Activated B cell treated with CpG ODN at 0.5 μM for 24 hours (primary cell): ENCODE measurements around the gene NUP214. TPM values are rescaled to one million over a fixed set of nuclear protein-coding genes. Genes with fewer than 3 reads are reported as not detected.
"Not testable (repeated sequence)": the region's sequence is repeated elsewhere in the genome, so short reads cannot be mapped to it uniquely, and the experiment has no call there.

Experiments used
- ATAC-seq: fragments of 200-7000 bp; cut with Tn5 transposase; one replicate; pipeline ENCODE4 v1.10.0; 2021; ENCODE audit warnings: low read depth, mild to moderate bottlenecking, moderate library complexity
- CTCF ChIA-PET: fragments of 350-600 bp; sonication (Branson Sonifier 250); formaldehyde crosslinking; loops from one replicate; lab custom pipeline; 2021; ENCODE audit warnings: antibody characterized with exemption; lab: Charles Lee
- POLR2A ChIA-PET: fragments of 350-600 bp; sonication (Branson Sonifier 250); formaldehyde crosslinking; loops from one replicate; lab custom pipeline; 2021; ENCODE audit warnings: antibody characterized with exemption; lab: Charles Lee
- DNase-seq: peaks from one replicate; pipeline ENCODE4 v3.0.0; 2022
- H3K27ac Mint-ChIP-seq: one replicate; pipeline ENCODE4 v1.8.0; 2020; ENCODE audit warnings: mixed read lengths
- H3K27me3 Mint-ChIP-seq: one replicate; pipeline ENCODE4 v1.8.0; 2021; ENCODE audit warnings: mixed read lengths
- H3K36me3 Mint-ChIP-seq: one replicate; pipeline ENCODE4 v1.8.0; 2021; ENCODE audit warnings: low read depth, mixed read lengths
- H3K4me1 Mint-ChIP-seq: one replicate; pipeline ENCODE4 v1.8.0; 2021; ENCODE audit warnings: mixed read lengths
- H3K4me3 Mint-ChIP-seq: one replicate; pipeline ENCODE4 v1.8.0; 2020; ENCODE audit warnings: mild to moderate bottlenecking, mixed read lengths
- H3K9me3 Mint-ChIP-seq: one replicate; pipeline ENCODE4 v1.8.0; 2020; ENCODE audit warnings: mixed read lengths
- intact Hi-C: fragments of 100-400 bp; cut with micrococcal nuclease; formaldehyde crosslinking; loops from one replicate; pipeline ENCODE4 v1.15.1; 2024
- total RNA-seq: library from RNA; stranded (reverse); gene quantifications from 2 replicates; pipeline ENCODE4 v1.2.3, GENCODE V29; 2022
- TF ChIP-seq, protein P1 (sequence below): fragments of 200-600 bp; IDR thresholded peaks from one replicate; pipeline ENCODE4 v1.8.0; 2022; ENCODE audit warnings: antibody characterized with exemption, mild to moderate bottlenecking

The NUP214 gene
- total RNA-seq, 1 donor from 2014 or later, result 90.9 TPM

DNA sequence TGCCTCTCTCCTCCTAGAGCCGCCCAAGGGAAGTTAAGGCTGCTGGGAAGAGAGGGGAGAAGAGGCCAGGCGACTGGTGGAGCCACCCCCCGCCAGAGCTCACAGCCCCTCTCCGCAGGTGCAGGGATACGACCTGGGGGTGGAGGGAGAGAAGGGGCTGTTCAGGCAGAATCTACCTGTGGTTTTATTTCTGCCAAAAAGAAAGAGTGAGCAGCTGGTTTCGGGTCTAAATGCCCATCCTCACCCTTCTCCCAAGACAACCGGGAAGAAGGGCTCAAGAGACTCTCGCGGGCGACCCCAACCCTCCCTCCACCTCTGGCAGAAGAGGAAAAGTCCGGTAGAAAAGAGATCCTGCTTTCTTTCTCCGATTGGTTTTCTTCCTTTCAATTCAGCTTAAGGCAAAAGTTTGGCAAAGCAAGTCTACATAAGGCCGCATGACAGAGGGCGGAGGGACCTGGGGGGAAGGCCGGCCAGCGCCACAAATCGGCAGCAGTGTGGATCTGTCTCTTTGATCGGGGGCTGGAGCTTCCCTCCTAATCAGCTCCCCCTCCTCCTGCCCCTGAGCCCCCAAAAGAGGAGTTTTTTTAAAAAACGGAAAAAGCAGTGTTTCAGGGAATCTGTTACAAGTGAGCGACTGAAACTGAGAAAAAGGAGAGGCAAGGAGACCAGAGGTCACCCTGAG lies 134.7 kb downstream of the NUP214 start:
- no peak for DNase-seq
- peaks cover 51% of the 10 kb centered on the region for H3K4me1 Mint-ChIP-seq
- peaks cover 35% of the 10 kb centered on the region for H3K36me3 Mint-ChIP-seq
- H3K9me3 Mint-ChIP-seq, result no peaks in the 10 kb centered on the region
- ChIA-PET CTCF (no interaction called here), POLR2A (interaction anchor here (0.5 to 14.9 kb wide), 3 partner anchors 14 to 179 kb away, joined by 7 to 593 read pairs (median 14); partner anchors contain the start of gene FAM78A)
- TF ChIP-seq, protein P1, sequence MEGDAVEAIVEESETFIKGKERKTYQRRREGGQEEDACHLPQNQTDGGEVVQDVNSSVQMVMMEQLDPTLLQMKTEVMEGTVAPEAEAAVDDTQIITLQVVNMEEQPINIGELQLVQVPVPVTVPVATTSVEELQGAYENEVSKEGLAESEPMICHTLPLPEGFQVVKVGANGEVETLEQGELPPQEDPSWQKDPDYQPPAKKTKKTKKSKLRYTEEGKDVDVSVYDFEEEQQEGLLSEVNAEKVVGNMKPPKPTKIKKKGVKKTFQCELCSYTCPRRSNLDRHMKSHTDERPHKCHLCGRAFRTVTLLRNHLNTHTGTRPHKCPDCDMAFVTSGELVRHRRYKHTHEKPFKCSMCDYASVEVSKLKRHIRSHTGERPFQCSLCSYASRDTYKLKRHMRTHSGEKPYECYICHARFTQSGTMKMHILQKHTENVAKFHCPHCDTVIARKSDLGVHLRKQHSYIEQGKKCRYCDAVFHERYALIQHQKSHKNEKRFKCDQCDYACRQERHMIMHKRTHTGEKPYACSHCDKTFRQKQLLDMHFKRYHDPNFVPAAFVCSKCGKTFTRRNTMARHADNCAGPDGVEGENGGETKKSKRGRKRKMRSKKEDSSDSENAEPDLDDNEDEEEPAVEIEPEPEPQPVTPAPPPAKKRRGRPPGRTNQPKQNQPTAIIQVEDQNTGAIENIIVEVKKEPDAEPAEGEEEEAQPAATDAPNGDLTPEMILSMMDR, result no peak
- H3K27me3 Mint-ChIP-seq, result no peaks in the 10 kb centered on the region
- H3K27ac Mint-ChIP-seq, result no peak overlapping the region
- H3K4me3 Mint-ChIP-seq, result no peak overlapping the region
- no peak for ATAC-seq
- intact Hi-C loops, result no loop called here

DNA sequence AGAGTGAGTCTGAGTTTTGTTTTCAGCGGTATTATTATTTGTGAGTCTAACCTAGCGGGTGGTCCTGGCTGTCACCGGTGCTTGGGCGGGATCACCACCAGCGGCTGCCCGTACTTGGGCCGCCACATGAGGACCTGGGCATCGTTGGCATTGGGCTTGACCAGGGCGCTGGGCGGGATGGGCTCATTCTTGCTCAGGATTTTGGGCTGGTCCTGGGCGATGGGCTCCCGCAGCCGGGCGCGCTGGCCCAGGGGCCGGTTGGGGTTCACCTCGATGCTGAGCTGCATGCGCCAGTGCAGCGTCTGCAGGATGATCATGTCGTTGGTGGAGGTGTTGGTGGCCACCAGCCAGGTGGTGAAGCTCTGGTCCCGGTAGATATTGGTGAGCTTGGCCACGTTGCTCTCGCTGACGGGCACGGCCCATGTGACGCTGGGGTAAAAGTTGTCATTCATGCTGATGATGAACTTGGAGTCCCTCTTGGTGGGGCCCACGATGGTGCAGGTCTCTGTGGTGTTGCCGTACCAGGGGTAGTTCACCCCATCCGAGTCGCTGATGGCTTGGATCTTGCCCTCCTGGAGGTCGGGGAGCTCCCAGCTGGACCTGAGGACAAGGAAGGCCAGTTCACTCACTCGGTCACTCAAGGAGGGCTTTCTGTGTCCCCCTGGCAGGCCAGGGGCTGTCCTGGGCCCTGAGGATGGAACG lies 135.5 kb downstream of the NUP214 start:
- TF ChIP-seq, protein P1, result no peak
- H3K27ac Mint-ChIP-seq, result peak overlapping the region; percentile 62
- ATAC-seq (no peak), DNase-seq (no peak)
- POLR2A ChIA-PET, result interaction anchor here (3.2 to 14.9 kb wide), 2 partner anchors 9 to 14 kb away, joined by 19 to 593 read pairs; partner anchors contain the start of gene FAM78A
- H3K4me3 Mint-ChIP-seq, result no peak overlapping the region
- H3K4me1 Mint-ChIP-seq, result peaks cover 51% of the 10 kb centered on the region
- H3K27me3 Mint-ChIP-seq, result no peaks in the 10 kb centered on the region
- H3K9me3 Mint-ChIP-seq, result no peaks in the 10 kb centered on the region
- intact Hi-C loops, result no loop called here
- CTCF ChIA-PET, result no interaction called here
- peaks cover 36% of the 10 kb centered on the region for H3K36me3 Mint-ChIP-seq

DNA sequence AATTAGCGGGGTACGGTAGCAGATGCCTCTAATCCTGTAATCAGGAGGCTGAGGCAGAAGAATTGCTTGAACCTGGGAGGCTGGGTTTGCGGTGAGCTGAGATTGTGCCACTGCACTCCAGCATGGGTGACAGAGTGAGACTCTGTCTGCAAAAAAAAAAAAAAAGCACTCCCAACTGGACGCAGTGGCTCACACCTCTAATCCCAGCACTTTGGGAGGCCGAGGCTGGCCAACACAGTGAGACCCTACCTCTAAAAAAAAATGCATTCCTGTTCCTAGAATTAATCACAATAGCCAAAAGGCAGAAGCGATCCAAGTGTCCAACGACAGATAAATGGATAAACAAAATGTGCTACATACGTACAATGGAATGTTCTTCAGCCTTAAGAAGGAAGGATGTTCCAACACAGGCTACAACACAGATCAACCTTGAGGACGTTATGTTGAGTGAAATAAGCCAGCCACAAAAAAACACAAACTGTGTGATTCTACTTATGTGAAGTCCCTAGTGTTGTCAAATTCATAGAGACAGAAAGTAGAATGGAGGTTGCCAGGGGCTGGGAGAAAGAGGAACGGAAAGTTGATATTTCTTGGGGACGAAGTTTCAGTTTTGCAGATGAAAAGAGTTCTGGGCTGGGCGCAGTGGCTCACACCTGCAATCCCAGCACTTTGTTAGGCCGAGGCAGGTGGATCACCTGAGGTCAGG lies 137.1 kb downstream of the NUP214 start:
- Mint-ChIP-seq H3K27me3 (no peaks in the 10 kb centered on the region), H3K36me3 (peaks cover 46% of the 10 kb centered on the region), H3K4me1 (peaks cover 55% of the 10 kb centered on the region), H3K27ac (peak overlapping the region; percentile 91), H3K9me3 (no peaks in the 10 kb centered on the region), H3K4me3 (peak overlapping the region; percentile 58)
- TF ChIP-seq, protein P1, result no peak
- DNase-seq, result no peak
- peak; percentile 73 for ATAC-seq
- POLR2A ChIA-PET, result interaction anchor here (0.7 to 14.9 kb wide), 7 partner anchors 8 to 467 kb away, joined by 3 to 593 read pairs (median 7); partner anchors contain the start of gene FAM78A
- CTCF ChIA-PET, result interaction anchor here (0.7 kb wide), 1 partner anchor 56 kb away, joined by 3 read pairs; no protein-coding TSS in a partner anchor
- intact Hi-C loops, result loop anchor here (1.0 kb wide), 2 partner anchors 8 to 10 kb away; no protein-coding TSS in a partner anchor

DNA sequence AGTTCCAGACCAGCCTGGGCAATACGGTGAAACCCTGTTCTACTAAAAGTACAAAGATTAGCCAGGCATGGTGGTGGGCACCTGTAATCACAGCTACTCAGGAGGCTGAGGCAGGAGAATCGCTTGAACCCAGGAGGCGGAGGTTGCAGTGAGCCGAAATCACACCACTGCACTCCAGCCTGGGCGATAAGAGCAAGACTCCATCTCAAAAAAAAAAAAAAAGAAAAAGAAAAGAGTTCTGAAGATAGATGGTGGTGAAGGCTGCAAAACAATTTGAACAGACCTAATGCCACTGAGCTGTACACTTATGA lies 137.6 kb downstream of the NUP214 start:
- DNase-seq, CTCF ChIA-PET, H3K27me3 Mint-ChIP-seq, ATAC-seq, intact Hi-C loops, H3K9me3 Mint-ChIP-seq: not testable (repeated sequence)
- Mint-ChIP-seq H3K4me1 (peaks cover 57% of the 10 kb centered on the region), H3K36me3 (peaks cover 46% of the 10 kb centered on the region), H3K27ac (peak overlapping the region; percentile 91), H3K4me3 (peak overlapping the region; percentile 58)
- POLR2A ChIA-PET, result interaction anchor here (0.7 to 3.2 kb wide), 9 partner anchors 8 to 466 kb away, joined by 3 to 19 read pairs (median 7); no protein-coding TSS in a partner anchor

DNA sequence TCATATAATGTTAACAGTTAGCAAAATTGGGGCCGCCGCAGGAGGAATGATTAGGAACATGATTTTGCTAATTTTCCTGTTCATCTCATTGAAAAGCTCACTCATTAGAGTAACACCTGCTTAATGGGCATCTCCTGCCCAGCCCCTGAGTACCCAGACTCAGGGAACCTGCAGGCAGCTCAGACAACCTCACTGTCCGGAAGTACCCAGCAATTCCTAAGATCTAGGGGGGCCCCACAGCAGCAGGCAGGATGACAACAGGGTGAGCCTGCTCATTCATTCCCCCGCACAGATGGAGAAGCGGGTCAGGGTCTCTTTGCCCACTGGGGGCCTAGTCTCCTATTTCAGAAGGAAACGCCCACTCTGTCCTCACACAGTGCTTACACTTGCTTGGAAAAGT lies 138.3 kb downstream of the NUP214 start:
- TF ChIP-seq, protein P1, result no peak
- Mint-ChIP-seq H3K36me3 (peaks cover 43% of the 10 kb centered on the region), H3K27ac (peak overlapping the region; percentile 77), H3K9me3 (no peaks in the 10 kb centered on the region), H3K4me1 (peaks cover 64% of the 10 kb centered on the region), H3K27me3 (no peaks in the 10 kb centered on the region), H3K4me3 (no peak overlapping the region)
- ATAC-seq (no peak), DNase-seq (no peak)
- POLR2A ChIA-PET, result interaction anchor here (0.7 to 3.2 kb wide), 8 partner anchors 8 to 58 kb away, joined by 3 to 19 read pairs (median 7); partner anchors contain the start of gene FAM78A
- intact Hi-C loops, result no loop called here
- CTCF ChIA-PET, result no interaction called here
